GM18502 (cell line): ENCODE results near the gene EVC2.
"Not testable (repeated sequence)": the region's sequence is repeated elsewhere in the genome, so short reads cannot be mapped to it uniquely, and the experiment has no call there.

ENCODE experiments used
- ATAC-seq: cut with Tn5 transposase; IDR thresholded peaks from one replicate; pipeline ENCODE4 v1.9.1; 2021; ENCODE audit warnings: mild to moderate bottlenecking; ENCODE audit not compliant: unreplicated experiment, poor library complexity

EVC2 gene

DNA sequence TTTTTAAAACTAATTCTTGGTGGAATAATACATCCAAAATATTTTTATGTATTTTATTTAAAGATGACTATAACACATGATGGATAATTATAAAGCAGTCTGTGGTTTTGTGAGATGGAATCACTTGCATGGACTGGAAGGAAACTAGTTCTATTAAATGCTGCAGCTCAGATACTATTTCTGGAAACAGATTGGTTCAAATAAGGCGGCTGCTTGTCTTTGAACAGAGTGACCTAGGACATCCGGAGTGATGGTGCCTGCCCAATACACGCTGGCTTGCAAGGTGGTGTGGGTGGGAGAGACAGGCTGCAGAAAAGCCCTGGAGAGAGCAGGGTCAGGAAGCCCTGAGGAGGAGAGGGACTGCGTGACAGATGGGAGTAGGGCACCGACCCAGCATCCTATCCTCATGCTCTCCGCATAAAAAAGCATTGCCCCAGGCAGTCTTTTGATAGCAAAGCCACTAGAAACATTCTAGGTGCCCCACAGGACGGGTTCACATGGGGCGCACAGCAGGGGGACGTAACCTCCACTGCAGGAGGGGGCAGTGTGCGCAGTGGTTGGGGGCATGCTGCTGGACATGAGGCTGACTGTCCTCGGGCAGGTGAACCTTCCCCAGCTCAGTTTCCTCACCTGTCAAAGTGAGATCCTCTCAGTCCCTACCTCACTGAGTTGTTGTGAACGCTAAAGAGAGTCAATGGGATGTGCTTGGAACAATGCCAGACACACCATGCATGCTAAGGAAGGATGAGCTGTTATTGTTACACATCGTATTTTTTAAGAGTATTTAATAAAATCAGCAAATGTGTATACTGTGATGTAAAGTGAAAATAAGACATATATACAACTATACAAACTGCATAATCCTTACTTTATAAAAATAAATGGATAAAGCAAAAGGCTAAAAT, 71.3 kb downstream of the EVC2 start:
- no peak for ATAC-seq

DNA sequence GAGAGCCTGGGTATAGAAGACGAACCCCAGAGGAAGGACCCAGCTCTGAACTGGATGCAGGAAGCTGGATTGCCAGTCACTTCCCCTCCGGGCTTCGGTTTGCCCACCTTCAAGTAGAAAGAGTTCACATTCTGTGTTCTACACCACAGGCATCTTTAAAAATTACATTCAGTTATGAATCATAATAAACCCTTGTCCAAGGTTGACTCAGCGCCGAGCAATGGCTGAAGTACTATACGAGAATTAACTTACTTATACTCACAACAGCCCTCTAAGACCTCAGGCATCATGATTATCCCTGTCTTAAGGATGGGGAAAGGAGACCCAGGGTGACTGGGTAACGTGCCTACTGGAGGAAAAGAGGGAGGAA, 72.5 kb downstream of the EVC2 start:
- no peak for ATAC-seq

DNA sequence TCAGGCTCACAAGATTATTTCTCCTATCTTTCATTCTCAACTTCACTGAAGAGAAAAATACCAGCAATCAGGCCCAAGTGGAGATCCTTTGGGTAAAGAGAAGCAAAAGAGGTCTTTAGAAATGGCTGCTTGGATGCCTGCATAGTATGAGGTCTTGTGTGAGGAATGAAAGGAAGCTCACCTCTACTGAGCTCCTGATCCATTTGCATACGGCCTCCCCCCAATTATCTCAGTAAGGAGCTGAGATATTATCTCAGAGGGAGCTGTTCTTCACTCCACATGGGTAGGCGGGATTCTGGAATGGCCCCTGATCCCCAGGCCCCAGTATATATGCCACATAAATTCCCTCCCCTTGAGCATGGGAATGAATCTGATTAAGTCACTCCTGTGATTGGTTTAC, 75.8 kb downstream of the EVC2 start:
- ATAC-seq: no peak

DNA sequence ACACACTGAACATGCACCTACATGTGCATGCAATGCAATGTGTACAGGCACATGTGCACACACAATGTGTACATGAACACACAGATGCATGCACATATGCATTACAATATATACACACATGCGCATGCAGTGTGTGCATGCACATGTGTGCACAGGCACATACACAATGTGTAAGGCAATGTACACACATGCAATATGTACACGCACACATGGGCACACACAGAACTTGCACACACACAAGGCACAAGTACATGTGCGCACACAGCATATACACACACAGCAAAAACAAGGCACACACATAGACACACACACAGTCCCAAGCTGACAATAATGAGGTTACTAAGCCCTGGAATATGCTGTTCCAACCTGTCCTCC, 76.3 kb downstream of the EVC2 start:
- ATAC-seq: no peak

DNA sequence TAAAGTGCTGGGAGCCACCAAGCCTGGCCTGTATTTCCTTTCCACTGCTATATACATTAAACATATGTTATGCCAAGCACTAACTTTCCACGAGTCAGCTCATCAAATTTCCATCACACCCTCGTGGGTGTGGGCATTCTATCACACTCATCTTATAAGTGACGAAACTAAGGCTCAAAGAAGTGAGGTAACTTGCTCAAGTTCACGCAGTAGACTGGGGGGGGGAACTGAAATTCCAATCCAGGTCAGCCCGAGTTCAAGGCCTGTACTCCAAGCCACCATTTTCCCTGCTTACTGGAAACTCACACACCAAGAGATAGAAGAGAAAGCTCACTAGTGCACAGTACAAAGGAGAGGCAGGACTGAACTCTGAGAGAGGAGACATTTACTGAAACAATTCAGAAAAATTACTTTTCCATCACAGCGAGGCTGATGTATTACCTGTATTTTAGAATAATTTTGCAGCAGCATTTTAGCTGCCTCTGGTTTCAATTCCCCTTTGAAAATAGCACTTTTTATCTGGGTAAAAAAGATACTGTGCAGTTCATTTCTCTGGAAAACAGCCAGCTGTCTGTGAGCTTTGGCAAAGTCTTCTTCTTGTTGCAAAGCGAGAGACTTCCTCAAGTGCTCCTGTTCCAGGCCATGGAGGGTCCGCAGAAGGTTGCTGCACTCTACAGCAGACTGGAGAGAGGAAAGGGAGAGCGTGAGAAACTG, 76.8 kb downstream of the EVC2 start:
- ATAC-seq: no peak

DNA sequence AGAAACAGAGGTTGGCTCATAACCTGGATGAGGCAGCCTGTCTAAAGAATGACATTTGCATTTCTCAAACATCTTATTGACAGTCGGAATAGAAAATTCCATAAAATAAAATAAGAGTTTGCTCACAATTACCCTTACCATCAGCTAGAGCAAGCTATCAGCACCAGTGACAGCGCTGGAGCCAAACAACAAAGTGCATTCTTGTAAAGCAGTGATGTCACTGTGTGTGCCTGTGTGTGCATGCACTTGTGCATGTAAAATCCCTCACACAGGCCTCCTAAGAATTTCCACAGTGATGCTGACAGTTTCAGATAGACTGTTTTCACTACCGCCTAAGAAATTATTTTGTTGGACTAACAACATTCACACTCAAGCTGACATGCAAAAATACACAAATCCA, 77.6 kb downstream of the EVC2 start:
- no peak for ATAC-seq

DNA sequence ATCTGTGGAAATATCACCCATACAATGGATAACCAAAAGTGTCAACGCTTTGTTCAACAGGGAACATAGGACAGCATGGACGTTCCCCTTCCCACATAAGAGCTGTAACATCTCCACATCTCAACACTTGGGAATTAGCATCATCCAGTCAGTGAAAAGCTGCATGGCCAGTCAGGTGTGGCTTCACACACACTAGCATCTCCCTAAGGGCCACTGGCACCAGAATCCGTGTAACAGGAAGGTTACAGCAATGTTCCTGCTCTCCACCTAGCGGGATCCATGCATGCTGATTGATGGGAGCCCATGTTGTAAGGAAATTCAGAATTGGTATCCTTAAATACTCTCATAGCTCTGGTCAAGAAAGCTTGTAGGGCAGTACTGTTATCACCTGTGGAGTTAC, 78.8 kb downstream of the EVC2 start:
- ATAC-seq: no peak

DNA sequence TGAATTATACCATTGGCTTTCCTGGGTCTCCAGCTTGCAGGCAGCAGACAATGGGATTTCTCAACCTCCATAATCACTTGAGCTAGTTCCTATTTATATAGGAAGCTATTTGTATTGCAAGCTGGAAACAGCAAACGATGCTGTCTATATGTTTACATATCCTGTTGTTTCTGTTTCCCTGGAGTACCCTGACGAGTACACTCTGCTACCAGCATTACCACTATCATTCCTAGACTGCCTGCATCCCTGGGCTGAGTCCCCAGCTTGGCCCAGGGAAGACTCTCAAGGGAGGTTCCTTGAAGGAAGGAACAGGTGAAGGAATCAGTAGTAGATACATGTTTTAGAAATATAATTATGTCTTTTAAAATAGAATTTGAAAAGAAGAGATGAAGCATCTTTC, 81.4 kb downstream of the EVC2 start:
- no peak for ATAC-seq

DNA sequence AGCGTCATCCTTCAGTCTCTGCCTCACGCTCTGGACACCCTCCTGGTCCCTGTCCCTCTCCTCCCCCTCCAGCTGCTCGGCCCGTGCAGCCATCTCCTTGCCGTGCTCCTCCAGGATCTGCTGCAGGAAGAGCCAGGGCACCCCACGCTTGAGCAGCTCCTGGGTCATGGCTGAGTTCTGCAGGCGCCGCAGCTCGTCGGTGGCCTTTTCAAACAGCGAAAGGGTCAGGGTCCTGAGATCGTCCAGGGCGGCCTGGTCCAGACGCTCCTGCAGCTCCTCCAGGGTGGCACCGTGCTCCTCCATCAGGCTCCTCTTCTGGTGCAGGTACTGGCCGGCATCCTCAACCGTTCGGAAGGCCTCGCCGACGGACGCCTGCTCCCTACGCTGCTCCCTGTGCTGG, 85.8 kb downstream of the EVC2 start:
- no peak for ATAC-seq

DNA sequence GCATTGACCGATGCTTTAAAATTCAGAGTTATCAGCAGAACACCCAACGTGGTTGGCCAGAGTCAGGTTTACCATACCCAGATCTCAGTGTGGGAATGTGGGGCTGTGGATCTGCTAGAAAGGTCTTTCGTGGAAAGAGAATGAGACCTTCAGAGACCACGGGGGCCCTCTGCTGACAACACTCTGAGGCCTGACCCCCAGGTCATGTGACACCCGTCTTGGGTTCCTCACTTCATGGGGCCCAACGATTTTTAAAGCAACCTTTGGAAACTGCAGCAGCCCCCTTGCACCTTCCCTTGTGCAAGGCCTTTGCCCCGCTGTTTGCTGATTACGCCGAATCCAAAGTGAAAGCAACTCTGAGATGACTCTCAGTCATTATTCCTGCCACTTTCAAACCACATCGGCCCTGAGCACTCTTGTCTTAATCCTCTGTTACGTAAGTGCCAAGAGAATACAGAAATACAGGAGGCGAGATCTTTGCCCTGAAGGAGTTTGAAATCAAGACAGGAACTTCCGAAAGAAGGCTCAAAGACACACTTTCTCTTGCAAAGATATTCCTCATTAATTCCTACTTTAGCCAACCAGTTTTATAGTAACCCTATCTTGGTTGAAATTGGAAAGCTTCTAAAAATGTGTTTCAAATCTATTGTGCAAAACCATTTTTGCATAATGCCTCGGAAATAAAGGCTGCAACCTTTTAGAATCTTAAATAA, 88.3 kb downstream of the EVC2 start:
- no peak for ATAC-seq

DNA sequence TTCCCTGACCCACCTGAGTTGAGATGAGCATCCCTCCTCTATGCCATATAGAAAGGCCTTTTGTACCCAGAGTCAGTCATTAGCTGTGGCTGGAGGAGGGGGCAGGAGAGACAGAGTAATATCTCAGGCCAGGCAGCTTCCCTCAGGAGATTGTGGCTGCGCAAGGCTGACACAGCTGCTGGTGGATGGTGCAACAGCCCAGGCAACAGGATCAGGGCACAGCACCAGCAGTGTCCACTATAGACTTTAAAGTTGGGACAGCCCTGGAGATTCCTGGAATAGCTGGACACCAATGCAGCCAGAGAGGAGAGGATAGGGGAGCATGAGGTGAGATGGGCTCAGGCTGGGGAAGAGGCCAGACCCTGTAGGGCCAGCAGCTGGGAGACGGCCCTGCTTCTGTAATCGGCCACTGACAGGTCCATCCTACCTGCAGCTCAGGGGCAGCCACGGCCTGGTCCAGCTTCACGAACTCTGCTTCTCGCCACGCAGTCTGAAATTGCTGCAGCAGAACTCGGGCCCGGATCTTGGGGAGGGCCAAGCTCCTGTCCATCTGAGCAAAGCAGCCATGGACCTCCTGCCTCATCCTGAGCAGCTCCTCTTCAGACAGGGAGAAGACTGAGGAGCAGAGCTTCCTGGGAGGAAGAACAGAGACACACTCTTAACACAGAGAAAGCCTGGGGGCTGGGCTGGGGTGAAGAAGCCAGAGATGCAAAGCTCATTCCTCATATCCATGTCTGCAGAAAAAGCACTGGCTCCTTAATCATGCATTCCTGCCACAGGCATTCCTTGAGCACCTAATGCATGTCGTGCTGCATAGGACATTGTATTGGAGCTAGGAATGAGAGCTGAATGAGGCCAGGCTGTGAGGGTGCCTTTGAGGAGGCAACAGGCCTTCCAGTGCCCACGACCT, 90.1 kb downstream of the EVC2 start:
- no peak for ATAC-seq

DNA sequence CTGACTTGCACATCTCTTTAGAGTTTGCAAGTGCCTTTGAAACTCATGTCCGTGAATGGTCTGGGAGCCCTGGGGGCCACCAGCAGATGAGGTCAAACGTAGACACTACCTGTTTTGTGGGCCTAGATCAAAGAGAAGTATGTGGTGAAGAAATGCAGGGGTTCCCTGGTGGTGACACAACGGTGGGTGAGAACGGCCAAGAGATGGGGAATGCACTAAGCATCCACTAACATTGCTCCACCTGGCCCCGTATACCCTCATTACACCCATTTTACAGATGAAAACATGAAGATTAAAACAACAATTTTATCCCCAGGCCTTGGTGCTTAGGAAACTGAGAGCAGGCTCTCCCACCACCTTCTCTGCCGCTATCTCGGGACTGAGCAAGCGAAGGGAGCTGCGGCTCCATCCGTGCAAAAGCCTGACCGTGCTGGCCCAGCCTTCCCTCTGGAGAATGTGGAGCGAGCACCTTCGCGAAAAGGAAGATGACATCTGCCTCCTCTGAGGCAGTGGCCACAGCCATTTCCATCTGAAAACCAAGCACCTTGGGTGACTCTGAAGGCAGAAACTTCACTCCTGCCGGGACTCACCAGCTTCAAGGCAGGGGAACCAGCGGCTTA, 91.9 kb downstream of the EVC2 start:
- ATAC-seq: no peak

DNA sequence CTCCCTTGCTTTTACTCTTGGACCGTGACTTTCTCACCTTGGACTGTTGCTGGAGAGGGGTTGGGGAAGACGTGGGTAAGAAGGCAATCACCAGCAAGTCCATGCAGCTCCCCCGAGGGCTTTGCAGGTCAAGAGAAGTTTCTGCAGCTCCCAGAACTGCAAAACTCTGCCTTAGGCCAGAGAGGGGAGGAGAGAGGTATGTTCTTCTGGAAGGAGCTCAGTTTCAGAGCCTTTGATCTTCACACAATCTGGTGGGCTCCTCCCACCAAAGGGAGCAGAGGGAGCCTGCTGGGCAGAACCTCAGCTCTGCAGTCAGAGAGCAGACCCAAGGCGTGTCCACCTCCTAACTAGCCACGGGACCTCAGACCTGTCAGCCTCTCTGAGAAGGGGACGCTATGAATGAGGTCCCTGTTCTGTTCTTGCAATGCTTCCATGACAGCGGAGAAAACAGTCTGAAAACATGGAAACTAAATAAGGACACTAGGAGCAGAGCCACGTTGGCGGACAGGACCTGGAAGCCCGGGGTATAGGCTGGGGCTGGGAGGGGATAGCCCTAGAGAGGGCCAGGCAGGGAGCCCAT, 92.8 kb downstream of the EVC2 start:
- no peak for ATAC-seq

DNA sequence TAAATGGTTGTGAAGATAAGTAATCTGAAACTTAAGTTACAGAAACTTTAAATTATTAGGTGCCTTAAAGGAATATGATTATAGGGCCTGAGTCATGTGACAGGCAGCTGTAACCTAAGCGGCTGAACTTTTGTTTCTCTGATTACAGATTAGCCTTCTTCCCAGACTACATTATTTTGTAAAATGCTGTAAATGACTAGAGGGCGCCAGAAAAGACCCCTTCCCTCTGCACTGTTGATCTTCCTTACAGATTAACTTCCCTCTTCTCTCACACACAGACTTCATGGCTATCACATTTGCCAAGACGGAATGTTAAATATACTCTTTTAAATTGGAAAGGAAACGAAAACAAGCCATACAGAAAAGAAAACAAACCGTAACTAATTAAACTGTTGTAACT, 96.6 kb downstream of the EVC2 start:
- ATAC-seq: no peak

DNA sequence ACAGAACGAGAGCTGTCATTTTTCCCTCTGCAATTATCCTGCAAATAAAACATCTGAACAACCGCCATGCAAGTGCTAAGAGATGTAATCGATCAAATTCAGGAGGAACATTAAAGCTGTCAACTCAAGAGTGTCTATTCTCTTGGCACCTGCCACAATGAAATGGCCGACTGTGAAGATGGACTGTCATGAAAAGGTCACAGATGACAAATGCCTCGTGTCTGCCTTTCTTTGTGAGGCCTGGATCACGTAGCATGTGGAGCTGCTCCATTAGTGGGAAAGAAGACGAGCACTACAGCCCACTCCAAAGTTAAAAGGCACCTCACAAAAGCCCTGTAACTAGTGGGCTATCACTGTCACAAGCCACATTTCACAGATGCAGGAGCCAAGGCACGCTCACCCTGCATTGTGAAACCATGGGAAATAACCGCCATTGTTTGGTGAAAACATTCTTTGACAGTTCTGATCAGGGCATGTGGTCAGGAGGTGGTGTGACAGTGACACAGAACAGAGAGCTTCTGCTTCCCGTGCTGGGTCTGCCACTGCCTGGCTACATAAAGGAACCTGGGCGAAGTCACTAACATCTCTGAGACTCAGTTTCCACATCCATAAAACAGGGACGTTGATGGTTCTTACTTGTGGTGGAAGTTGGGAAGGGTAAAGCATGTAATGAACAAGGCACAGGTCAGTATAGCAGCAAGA, 98.9 kb downstream of the EVC2 start:
- ATAC-seq: no peak

DNA sequence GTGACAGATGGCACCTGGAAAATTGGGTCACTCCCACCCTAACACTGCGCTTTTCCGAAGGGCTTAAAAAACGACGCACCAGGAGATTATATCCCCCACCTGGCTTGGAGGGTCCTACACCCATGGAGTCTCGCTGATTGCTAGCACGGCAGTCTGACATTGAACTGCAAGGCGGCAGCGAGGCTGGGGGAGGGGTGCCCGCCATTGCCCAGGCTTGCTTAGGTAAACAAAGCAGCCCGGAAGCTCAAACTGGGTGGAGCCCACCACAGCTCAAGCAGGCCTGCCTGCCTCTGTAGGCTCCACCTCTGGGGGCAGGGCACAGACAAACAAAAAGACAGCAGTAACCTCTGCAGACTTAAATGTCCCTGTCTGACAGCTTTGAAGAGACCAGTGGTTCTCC, 114.5 kb downstream of the EVC2 start:
- ATAC-seq: not testable (repeated sequence)

DNA sequence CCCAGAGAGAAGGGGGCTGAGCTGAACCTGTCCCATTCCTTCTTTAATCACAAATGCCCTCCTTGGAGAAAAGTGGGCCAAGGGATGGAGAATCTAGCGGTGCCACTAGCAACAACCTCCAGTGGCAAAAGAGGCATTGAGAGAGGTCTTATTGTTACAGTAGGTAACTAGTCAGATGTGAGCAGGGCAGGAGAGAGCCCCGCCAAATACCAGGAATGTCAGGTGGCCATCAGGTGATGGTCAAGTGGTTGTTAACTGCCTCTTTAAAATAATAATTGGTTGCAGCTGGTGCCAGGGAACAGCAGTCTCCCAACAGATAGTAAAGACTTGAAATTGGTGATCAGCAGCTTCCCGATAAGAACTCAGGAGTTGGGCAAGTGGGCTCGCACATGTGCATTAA, 116.1 kb downstream of the EVC2 start:
- ATAC-seq: no peak

DNA sequence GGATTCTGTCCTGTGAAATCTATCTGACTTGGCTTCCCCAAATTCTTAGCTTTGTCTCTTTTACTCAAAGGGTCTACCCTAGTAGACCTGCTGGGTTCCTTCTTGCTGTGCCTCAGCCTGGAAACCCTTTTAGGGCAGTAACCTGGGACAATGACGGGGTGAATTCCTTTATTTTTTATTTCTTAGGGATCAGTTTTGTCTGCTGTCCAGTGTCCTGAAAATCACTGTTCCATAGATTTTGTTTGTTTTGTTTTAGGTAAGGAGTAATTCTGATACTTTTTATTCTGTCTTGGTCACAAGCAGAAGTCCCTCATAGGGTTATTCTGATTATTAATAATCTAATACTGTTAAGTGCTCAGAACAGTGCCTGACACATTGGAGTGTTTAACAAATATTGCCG, 118.9 kb downstream of the EVC2 start:
- no peak for ATAC-seq

DNA sequence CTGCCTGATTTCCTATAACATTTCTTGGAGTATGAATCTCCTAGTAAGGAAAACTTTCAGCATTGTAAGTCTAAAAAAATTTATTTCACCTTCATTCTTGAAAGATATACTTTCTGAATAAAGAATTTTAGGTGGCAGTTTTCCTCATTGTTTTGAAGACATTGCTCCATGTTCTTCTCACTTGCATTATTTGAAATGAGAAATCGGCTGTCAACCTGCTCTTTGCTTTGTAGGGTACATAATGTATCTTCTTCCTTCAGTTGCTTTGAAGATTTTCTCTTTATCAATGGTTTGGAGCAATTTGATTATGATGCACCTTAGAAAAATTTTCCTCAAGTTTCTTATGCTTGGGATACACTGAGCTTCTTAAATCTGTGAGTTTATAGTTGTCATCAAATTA, 120.3 kb downstream of the EVC2 start:
- ATAC-seq: no peak
